SU-DHL-6 (cell line): ENCODE measurements around the gene LHX2.

ENCODE experiments used
- H2AFZ ChIP-seq: fragments of 200-600 bp; sonication (generic); 2 replicates; pipeline ENCODE4 v1.6.1; 2014; ENCODE audit warnings: low read depth, mild to moderate bottlenecking, moderate library complexity, mixed read lengths, antibody characterized with exemption, low read length; ENCODE audit not compliant: severe bottlenecking
- H3F3A ChIP-seq: fragments of 200-600 bp; shearing (Covaris generic); 2 replicates; pipeline ENCODE4 v1.6.0; 2016; ENCODE audit warnings: antibody characterized with exemption, mild to moderate bottlenecking; ENCODE audit not compliant: insufficient read depth
- H3K27ac ChIP-seq: fragments of 200-600 bp; sonication (generic); 2 replicates; pipeline ENCODE4 v1.5.1; 2016; ENCODE audit warnings: low read depth, mild to moderate bottlenecking, low read length, moderate library complexity, mixed read lengths
- H3K27me3 ChIP-seq: fragments of 200-600 bp; sonication (generic), shearing (Covaris generic); 2 replicates; pipeline ENCODE4 v1.6.0; 2014; ENCODE audit warnings: mild to moderate bottlenecking, low read length
- H3K36me3 ChIP-seq: fragments of 200-600 bp; sonication (generic); 2 replicates; pipeline ENCODE4 v1.6.1; 2014; ENCODE audit warnings: mild to moderate bottlenecking, low read length, mixed read lengths
- H3K4me2 ChIP-seq: fragments of 300-600, 200-600 bp; shearing (Covaris generic), sonication (generic); 2 replicates; pipeline ENCODE4 v1.6.0; 2014; ENCODE audit warnings: low read length, low read depth, mild to moderate bottlenecking; ENCODE audit not compliant: poor library complexity, severe bottlenecking
- H3K4me3 ChIP-seq: fragments of 200-600 bp; sonication (generic); 2 replicates; pipeline ENCODE4 v1.5.1; 2014; ENCODE audit warnings: antibody characterized with exemption, low read length, mild to moderate bottlenecking, mixed read lengths; ENCODE audit not compliant: insufficient read depth, poor library complexity, severe bottlenecking
- H3K79me2 ChIP-seq: fragments of 200-600 bp; sonication (generic); 2 replicates; pipeline ENCODE4 v1.6.1; 2014; ENCODE audit warnings: mild to moderate bottlenecking, low read length, moderate library complexity; ENCODE audit not compliant: insufficient read depth
- H3K9ac ChIP-seq: fragments of 200-600 bp; sonication (generic); 2 replicates; pipeline ENCODE4 v1.7.0; 2014; ENCODE audit warnings: mild to moderate bottlenecking, low read length
- H3K9me2 ChIP-seq: fragments of 200-600 bp; sonication (generic); replicated peaks from 2 replicates; pipeline ENCODE4 v1.6.1; 2014; ENCODE audit warnings: low read length; ENCODE audit not compliant: insufficient read depth
- H3K9me3 ChIP-seq: fragments of 200-600 bp; sonication (generic); 2 replicates; pipeline ENCODE4 v1.6.1; 2014; ENCODE audit warnings: low read length, mixed read lengths; ENCODE audit not compliant: insufficient read depth
- H4K20me1 ChIP-seq: fragments of 200-600 bp; sonication (generic); 2 replicates; pipeline ENCODE4 v1.6.1; 2014; ENCODE audit warnings: low read depth, mild to moderate bottlenecking, antibody characterized with exemption, low read length, moderate library complexity, mixed read lengths
- EZH2phosphoT487 ChIP-seq: fragments of 200-600 bp; sonication (generic), shearing (Covaris generic); conservative IDR thresholded peaks from 2 replicates; pipeline ENCODE4 v1.6.1; 2018; ENCODE audit warnings: mild to moderate bottlenecking, antibody characterized with exemption, low read length, moderate library complexity, mixed read lengths
- TF ChIP-seq, protein P1 (sequence below): fragments of 200-600 bp; sonication (generic); IDR thresholded peaks from one replicate; pipeline ENCODE4 v1.5.1; 2017; ENCODE audit warnings: antibody characterized with exemption, mild to moderate bottlenecking, low read length, moderate library complexity; ENCODE audit not compliant: insufficient read depth, poor library complexity, severe bottlenecking

LHX2 gene

DNA sequence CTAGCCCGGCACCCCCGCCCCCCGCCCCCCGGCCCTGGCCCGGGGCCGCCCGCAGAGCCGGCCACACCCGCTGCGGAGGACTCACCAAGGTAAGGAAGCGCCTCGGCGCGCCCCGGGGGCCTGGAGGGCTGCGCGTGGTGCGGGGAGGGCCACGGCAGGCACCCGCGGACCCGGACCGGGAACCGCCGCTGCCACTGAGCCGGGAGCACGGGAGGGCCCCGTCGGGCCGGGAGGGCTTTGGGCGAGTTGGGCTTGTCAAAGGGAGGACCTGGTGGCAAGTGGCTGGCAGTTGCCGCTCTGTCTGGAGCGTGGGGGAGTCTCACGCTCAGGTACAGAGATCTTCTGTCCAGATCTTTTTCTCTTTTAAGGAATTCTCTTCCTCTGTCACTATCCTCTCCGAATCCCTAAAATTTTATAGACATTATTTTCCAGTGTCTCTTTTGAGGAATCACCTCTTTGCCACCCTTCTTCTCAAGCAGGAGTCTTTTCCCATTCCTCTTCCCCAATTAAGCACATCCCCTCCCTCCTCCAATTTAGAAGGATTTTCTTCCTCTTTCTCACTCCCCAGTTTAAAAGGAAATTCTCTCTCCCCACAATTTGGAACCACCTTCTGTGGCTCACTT lies 11.3 kb upstream of the LHX2 start:
- Histone ChIP-seq H4K20me1 (no peaks in the 10 kb centered on the region), H3K27me3 (no peaks in the 10 kb centered on the region), H2AFZ (no peak overlapping the region), H3K4me3 (no peak overlapping the region), H3K9me3 (no peaks in the 10 kb centered on the region), H3K9me2 (no peaks in the 10 kb centered on the region), H3K27ac (no peak overlapping the region), H3K4me2 (no peak overlapping the region), H3K36me3 (no peaks in the 10 kb centered on the region), H3F3A (no peaks in the 10 kb centered on the region), H3K9ac (no peak overlapping the region), H3K79me2 (no peaks in the 10 kb centered on the region)
- TF ChIP-seq, protein P1, sequence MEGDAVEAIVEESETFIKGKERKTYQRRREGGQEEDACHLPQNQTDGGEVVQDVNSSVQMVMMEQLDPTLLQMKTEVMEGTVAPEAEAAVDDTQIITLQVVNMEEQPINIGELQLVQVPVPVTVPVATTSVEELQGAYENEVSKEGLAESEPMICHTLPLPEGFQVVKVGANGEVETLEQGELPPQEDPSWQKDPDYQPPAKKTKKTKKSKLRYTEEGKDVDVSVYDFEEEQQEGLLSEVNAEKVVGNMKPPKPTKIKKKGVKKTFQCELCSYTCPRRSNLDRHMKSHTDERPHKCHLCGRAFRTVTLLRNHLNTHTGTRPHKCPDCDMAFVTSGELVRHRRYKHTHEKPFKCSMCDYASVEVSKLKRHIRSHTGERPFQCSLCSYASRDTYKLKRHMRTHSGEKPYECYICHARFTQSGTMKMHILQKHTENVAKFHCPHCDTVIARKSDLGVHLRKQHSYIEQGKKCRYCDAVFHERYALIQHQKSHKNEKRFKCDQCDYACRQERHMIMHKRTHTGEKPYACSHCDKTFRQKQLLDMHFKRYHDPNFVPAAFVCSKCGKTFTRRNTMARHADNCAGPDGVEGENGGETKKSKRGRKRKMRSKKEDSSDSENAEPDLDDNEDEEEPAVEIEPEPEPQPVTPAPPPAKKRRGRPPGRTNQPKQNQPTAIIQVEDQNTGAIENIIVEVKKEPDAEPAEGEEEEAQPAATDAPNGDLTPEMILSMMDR, result no peak
- no peak for TF ChIP-seq EZH2phosphoT487

DNA sequence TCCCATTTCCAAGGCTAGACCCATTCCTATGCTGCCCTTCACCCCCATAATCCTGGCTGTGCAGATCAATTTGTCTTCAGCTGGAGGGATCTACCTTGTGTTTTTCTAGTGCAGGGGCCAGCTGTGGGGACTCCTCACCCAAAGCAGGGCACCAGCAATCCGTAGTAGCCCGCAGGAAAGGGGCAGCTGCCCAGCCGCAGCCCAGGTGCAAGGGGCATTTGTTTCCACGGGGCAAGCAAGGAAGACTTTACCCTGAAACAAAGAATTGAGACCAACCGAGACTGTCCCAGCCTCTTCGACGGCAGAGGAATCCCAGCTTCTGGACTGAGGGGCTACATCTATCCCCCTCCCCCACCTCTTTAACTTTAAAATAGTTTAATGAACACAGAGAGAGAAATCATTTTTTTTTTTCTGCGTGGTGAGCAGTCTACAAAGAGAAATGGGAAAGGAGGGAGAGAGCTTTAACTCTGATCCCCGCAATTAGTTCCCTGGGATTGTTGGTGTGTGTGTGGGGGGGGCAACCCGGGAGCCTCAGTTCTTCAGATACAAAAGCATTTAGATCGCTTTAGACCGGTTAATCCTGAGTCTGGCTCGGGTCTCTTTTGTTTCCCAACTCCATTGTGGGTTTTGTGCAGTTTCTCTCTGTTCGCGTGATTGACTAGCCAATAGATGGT lies 10.6 kb upstream of the LHX2 start:
- no peak overlapping the region for H3K27ac ChIP-seq
- TF ChIP-seq, protein P1, result no peak
- TF ChIP-seq EZH2phosphoT487, result no peak
- no peak overlapping the region for H2AFZ ChIP-seq
- H4K20me1 ChIP-seq, result no peaks in the 10 kb centered on the region
- H3K9me3 ChIP-seq, result no peaks in the 10 kb centered on the region
- no peaks in the 10 kb centered on the region for H3K27me3 ChIP-seq
- H3K9ac ChIP-seq, result no peak overlapping the region
- no peaks in the 10 kb centered on the region for H3K9me2 ChIP-seq
- H3K79me2 ChIP-seq, result no peaks in the 10 kb centered on the region
- H3K4me2 ChIP-seq, result no peak overlapping the region
- no peaks in the 10 kb centered on the region for H3F3A ChIP-seq
- no peaks in the 10 kb centered on the region for H3K36me3 ChIP-seq
- no peak overlapping the region for H3K4me3 ChIP-seq

DNA sequence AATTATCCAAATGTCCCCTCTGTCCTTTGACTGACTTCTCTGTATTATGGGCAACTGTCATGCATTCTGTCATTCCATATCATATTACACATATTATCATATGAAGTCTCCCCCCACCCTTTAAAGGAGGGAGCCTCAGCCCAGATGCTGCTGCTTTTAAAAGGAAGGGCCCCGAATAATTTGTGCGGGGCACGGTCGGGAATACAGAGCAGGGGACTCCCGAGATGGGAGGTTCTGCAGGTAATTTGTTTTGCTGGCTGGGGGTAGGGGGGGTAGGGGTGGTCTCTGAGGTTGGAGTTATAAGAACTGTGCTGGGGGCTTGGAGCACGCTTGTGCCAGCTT lies 10.1 kb upstream of the LHX2 start:
- Histone ChIP-seq H3K27ac (no peak overlapping the region), H3K79me2 (no peaks in the 10 kb centered on the region), H3K27me3 (no peaks in the 10 kb centered on the region), H3K4me3 (no peak overlapping the region), H3K36me3 (no peaks in the 10 kb centered on the region), H3F3A (no peaks in the 10 kb centered on the region), H3K9ac (no peak overlapping the region), H3K4me2 (no peak overlapping the region), H2AFZ (no peak overlapping the region), H4K20me1 (no peaks in the 10 kb centered on the region), H3K9me2 (no peaks in the 10 kb centered on the region), H3K9me3 (no peaks in the 10 kb centered on the region)
- TF ChIP-seq, protein P1, result no peak
- no peak for TF ChIP-seq EZH2phosphoT487
